Measurements from ENCODE around the gene NCKAP5. TPM values are rescaled to one million over a fixed set of nuclear protein-coding genes. Genes with fewer than 3 reads are reported as not detected.

NCKAP5 gene
- total and polyA plus RNA-seq, 7 donors = 0.03 to 1.2 (median 0.22) TPM

DNA sequence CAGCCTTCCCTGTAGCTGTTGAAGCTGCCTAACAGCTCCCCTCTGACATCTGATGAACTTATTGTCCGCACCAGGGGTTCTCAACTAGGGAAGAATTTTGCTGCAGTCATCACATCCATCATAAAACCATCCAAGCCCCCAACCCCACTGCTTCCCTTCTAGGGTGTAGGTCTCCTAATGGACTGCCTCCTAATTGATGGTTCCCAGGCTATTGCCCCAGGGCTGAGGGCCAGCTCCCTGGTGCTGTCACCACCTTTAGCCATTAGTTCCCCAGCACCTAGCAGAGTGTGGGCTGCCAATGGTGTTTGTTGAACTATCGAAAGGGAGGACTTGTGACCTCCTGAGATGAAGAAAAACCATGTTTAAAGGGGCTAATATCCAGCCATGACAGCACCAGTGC is 125.9 kb downstream of the NCKAP5 start:
- Histone ChIP-seq H3K36me3 (ENCODE audit: insufficient read depth in 1 of 2, low read depth in 1 of 2) (no peaks in the 10 kb centered on the region), H3K27ac (no peak overlapping the region), H3K27me3 (ENCODE audit: insufficient read depth in 3 of 3, low read length in 2 of 3) (no peaks in the 10 kb centered on the region), H3K4me3 (no peak overlapping the region), H3K4me1 (no peaks in the 10 kb centered on the region), H3K9me3 (no peaks in the 10 kb centered on the region)
- 88 to 92% (median 90%) methylated on average over 2 of the region's 2 CpGs for WGBS, 3 donors
- no peak for ATAC-seq
- no peak for TF ChIP-seq CTCF (IDR thresholded peaks at IDR 0.05)
- intact Hi-C loops (cut with DNase I) = no loop called here
- no peak for DNase-seq

DNA sequence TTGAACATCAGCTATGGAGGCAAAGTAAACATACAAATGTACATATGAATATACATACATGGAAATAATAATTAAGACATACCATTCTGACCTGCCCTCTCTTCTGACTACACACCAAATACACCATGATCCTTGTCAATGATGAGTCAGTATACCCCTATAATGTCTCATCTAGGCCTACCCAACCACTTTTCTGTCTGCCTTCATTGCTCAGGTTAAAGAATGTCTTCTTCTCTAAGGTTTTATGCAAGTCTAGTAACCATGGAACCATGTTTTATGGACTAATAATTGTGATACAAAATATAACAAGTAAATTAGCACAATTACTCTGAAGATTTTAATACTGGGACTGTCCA is 128.7 kb downstream of the NCKAP5 start:
- DNase-seq (no peak), ATAC-seq (no peak)
- H3K36me3 ChIP-seq (ENCODE audit: insufficient read depth in 1 of 2, low read depth in 1 of 2) = no peaks in the 10 kb centered on the region
- no peak overlapping the region for H3K4me3 ChIP-seq
- no peak for TF ChIP-seq CTCF (IDR thresholded peaks at IDR 0.05)
- intact Hi-C loops (cut with DNase I) = no loop called here
- no peak overlapping the region for H3K27ac ChIP-seq
- H3K27me3 ChIP-seq (ENCODE audit: insufficient read depth in 3 of 3, low read length in 2 of 3) = no peaks in the 10 kb centered on the region
- no peaks in the 10 kb centered on the region for H3K4me1 ChIP-seq
- H3K9me3 ChIP-seq = no peaks in the 10 kb centered on the region

- Histone ChIP-seq H3K27ac (no peak overlapping the region), H3K4me3 (no peak overlapping the region), H3K27me3 (ENCODE audit: insufficient read depth in 3 of 3, low read length in 2 of 3) (no peaks in the 10 kb centered on the region), H3K4me1 (no peaks in the 10 kb centered on the region), H3K36me3 (ENCODE audit: insufficient read depth in 1 of 2, low read depth in 1 of 2) (no peaks in the 10 kb centered on the region), H3K9me3 (no peaks in the 10 kb centered on the region)
- DNase-seq (no peak), ATAC-seq (no peak)
- intact Hi-C loops (cut with DNase I) = no loop called here
- TF ChIP-seq CTCF (IDR thresholded peaks at IDR 0.05) = no peak
- WGBS, 3 donors = 48 to 67% (median 49%) methylated on average over 4 of the region's 4 CpGs
Measured at GRCh38 chr2:133438848-133439564, 129.3 kb downstream of the NCKAP5 start.

- intact Hi-C loops (cut with DNase I) = no loop called here
- ATAC-seq = no peak
- Histone ChIP-seq H3K4me1 (no peaks in the 10 kb centered on the region), H3K27ac (no peak overlapping the region), H3K4me3 (no peak overlapping the region), H3K27me3 (ENCODE audit: insufficient read depth in 3 of 3, low read length in 2 of 3) (no peaks in the 10 kb centered on the region), H3K9me3 (no peaks in the 10 kb centered on the region), H3K36me3 (ENCODE audit: insufficient read depth in 1 of 2, low read depth in 1 of 2) (no peaks in the 10 kb centered on the region)
- no peak for TF ChIP-seq CTCF (IDR thresholded peaks at IDR 0.05)
- no peak for DNase-seq
Measured at GRCh38 chr2:133438026-133438425, 130.2 kb downstream of the NCKAP5 start.

DNA sequence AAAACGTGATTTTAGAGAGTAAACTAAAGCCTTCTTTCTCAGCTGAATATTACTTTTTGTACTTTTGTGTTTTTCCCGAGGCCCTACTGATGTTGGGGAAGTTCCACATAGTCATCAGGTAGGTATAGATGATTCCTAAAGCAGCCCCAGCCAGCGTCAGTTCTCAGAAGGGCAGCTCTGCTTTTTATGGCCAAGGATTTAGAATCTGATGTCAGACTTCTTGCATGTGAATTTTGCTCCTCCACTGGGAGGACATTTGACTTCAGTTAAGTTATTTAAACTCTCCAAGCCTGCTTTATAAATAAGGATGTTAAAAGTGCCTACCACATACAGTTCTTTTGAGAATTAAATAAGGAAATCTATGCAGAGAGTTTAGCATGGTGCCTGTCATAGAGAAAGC is 130.8 kb downstream of the NCKAP5 start:
- no peaks in the 10 kb centered on the region for H3K4me1 ChIP-seq
- WGBS, 3 donors = 38 to 56% (median 42%) methylated on average over 3 of the region's 3 CpGs
- no peaks in the 10 kb centered on the region for H3K36me3 ChIP-seq (ENCODE audit: insufficient read depth in 1 of 2, low read depth in 1 of 2)
- DNase-seq = no peak
- no peak for TF ChIP-seq CTCF (IDR thresholded peaks at IDR 0.05)
- no peak overlapping the region for H3K27ac ChIP-seq
- no peak overlapping the region for H3K4me3 ChIP-seq
- H3K9me3 ChIP-seq = no peaks in the 10 kb centered on the region
- no peak for ATAC-seq
- H3K27me3 ChIP-seq (ENCODE audit: insufficient read depth in 3 of 3, low read length in 2 of 3) = no peaks in the 10 kb centered on the region
- intact Hi-C loops (cut with DNase I) = no loop called here
